H9 (cell line): Measurements from ENCODE around the gene MAPKAP1. TPM values are rescaled to one million over a fixed set of nuclear protein-coding genes. Genes with fewer than 3 reads are reported as not detected.

ENCODE experiments used
- DNase-seq: peaks from one replicate; pipeline ENCODE4 v3.0.0-alpha.2; 2017
- H2AFZ ChIP-seq: one replicate; pipeline ENCODE4 v1.6.1; 2013; ENCODE audit warnings: mild to moderate bottlenecking, low read length, control low read depth, moderate library complexity
- H2AK5ac ChIP-seq: 2 replicates; pipeline ENCODE4 v1.6.1; 2013; ENCODE audit warnings: low read length, control low read depth, mixed read lengths; ENCODE audit not compliant: insufficient read length
- H2BK120ac ChIP-seq: one replicate; pipeline ENCODE4 v1.6.1; 2013; ENCODE audit warnings: low read depth, mild to moderate bottlenecking, low read length, control low read depth, inconsistent platforms; ENCODE audit not compliant: poor library complexity, severe bottlenecking
- H2BK12ac ChIP-seq: 2 replicates; pipeline ENCODE4 v1.6.1; 2013; ENCODE audit warnings: low read length, control low read depth, mixed read lengths, low read depth; ENCODE audit not compliant: insufficient read length
- H2BK15ac ChIP-seq: 2 replicates; pipeline ENCODE4 v1.6.1; 2013; ENCODE audit warnings: low read depth, low read length, control low read depth
- H2BK20ac ChIP-seq: one replicate; pipeline ENCODE4 v1.6.1; 2013; ENCODE audit warnings: low read depth, mild to moderate bottlenecking, low read length, control low read depth, inconsistent platforms; ENCODE audit not compliant: poor library complexity, severe bottlenecking
- H2BK5ac ChIP-seq: 2 replicates; pipeline ENCODE4 v1.6.1; 2013; ENCODE audit warnings: low read length, control low read depth, mixed read lengths; ENCODE audit not compliant: insufficient read length
- H3K14ac ChIP-seq: 2 replicates; pipeline ENCODE4 v1.6.1; 2013; ENCODE audit warnings: low read length, control low read depth; ENCODE audit not compliant: insufficient read depth
- H3K18ac ChIP-seq: 2 replicates; pipeline ENCODE4 v1.6.1; 2013; ENCODE audit warnings: low read depth, mild to moderate bottlenecking, mixed read lengths, low read length, control low read depth; ENCODE audit not compliant: insufficient read length
- H3K23ac ChIP-seq: 2 replicates; pipeline ENCODE4 v1.6.1; 2013; ENCODE audit warnings: low read length, control low read depth, mixed read lengths, low read depth; ENCODE audit not compliant: insufficient read length
- H3K23me2 ChIP-seq: 2 replicates; pipeline ENCODE4 v1.6.1; 2013; ENCODE audit warnings: low read depth, mild to moderate bottlenecking, mixed read lengths, low read length, control low read depth; ENCODE audit not compliant: insufficient read length, poor library complexity, severe bottlenecking
- H3K27ac ChIP-seq: 2 replicates; pipeline ENCODE4 v1.5.1; 2013; ENCODE audit warnings: low read length, control low read depth, mixed read lengths, low read depth; ENCODE audit not compliant: insufficient read length
- H3K27me3 ChIP-seq: 2 replicates; pipeline ENCODE4 v1.6.1; 2013; ENCODE audit warnings: low read length, control low read depth, inconsistent platforms; ENCODE audit not compliant: insufficient read depth
- H3K4ac ChIP-seq: 2 replicates; pipeline ENCODE4 v1.6.1; 2013; ENCODE audit warnings: low read depth, mild to moderate bottlenecking, control low read depth, inconsistent platforms, low read length, moderate library complexity
- H3K4me1 ChIP-seq: 2 replicates; pipeline ENCODE4 v1.6.1; 2013; ENCODE audit warnings: low read length, control low read depth, inconsistent platforms; ENCODE audit not compliant: insufficient read depth
- H3K4me2 ChIP-seq: 2 replicates; pipeline ENCODE4 v1.6.1; 2013; ENCODE audit warnings: low read length, control low read depth, mixed read lengths; ENCODE audit not compliant: insufficient read length, insufficient read depth
- H3K56ac ChIP-seq: 2 replicates; pipeline ENCODE4 v1.6.1; 2013; ENCODE audit warnings: low read depth, mild to moderate bottlenecking, mixed read lengths, low read length, control low read depth; ENCODE audit not compliant: insufficient read length
- H3K79me1 ChIP-seq: 2 replicates; pipeline ENCODE4 v1.6.1; 2013; ENCODE audit warnings: low read depth, mild to moderate bottlenecking, moderate library complexity, low read length, control low read depth, inconsistent platforms; ENCODE audit not compliant: insufficient read depth, poor library complexity, severe bottlenecking
- H3K79me2 ChIP-seq: 2 replicates; pipeline ENCODE4 v1.6.1; 2013; ENCODE audit warnings: low read length, control low read depth, inconsistent platforms; ENCODE audit not compliant: insufficient read depth
- H3K9ac ChIP-seq: 2 replicates; pipeline ENCODE4 v1.6.1; 2013; ENCODE audit warnings: low read length, control low read depth, mixed read lengths; ENCODE audit not compliant: insufficient read length; ENCODE audit errors: extremely low read depth
- H3K9me3 ChIP-seq: one replicate; pipeline ENCODE4 v1.6.1; 2013; ENCODE audit warnings: low read depth, low read length, inconsistent platforms; ENCODE audit not compliant: control insufficient read depth
- H3T11ph ChIP-seq: one replicate; pipeline ENCODE4 v1.6.1; 2013; ENCODE audit warnings: mild to moderate bottlenecking, low read length, control low read depth, inconsistent platforms
- H4K20me1 ChIP-seq: one replicate; pipeline ENCODE4 v1.6.1; 2013; ENCODE audit not compliant: control insufficient read depth, insufficient read length, insufficient read depth
- H4K5ac ChIP-seq: 2 replicates; pipeline ENCODE4 v1.6.1; 2013; ENCODE audit warnings: low read depth, mild to moderate bottlenecking, mixed read lengths, low read length, control low read depth; ENCODE audit not compliant: insufficient read length
- H4K8ac ChIP-seq: replicated peaks from 2 replicates; pipeline ENCODE4 v1.6.1; 2013; ENCODE audit warnings: low read length, control low read depth, mixed read lengths, low read depth; ENCODE audit not compliant: insufficient read length
- H4K91ac ChIP-seq: 2 replicates; pipeline ENCODE4 v1.6.1; 2013; ENCODE audit warnings: low read depth, mild to moderate bottlenecking, moderate library complexity, mixed read lengths, low read length, control low read depth; ENCODE audit not compliant: insufficient read length
- H3K27ac Mint-ChIP-seq, 3 experiments: 2 replicates in 2 of 3; 3 replicates in 1 of 3; pipeline ENCODE4 v1.8.0; 2020 to 2021; ENCODE audit warnings: mixed read lengths in 3 of 3, mild to moderate bottlenecking in 1 of 3, moderate library complexity in 1 of 3
- H3K27me3 Mint-ChIP-seq: 2 replicates; pipeline ENCODE4 v1.8.0; 2021; ENCODE audit warnings: low read depth, mild to moderate bottlenecking, moderate library complexity, mixed read lengths
- H3K36me3 Mint-ChIP-seq, 3 experiments: 2 replicates in 2 of 3; 3 replicates in 1 of 3; pipeline ENCODE4 v1.8.0; 2020 to 2021; ENCODE audit warnings: low read depth in 3 of 3, mixed read lengths in 3 of 3; ENCODE audit not compliant: insufficient read depth in 1 of 3
- H3K4me1 Mint-ChIP-seq, 2 experiments: 2 replicates each; pipeline ENCODE4 v1.8.0; 2020; ENCODE audit warnings: mixed read lengths in 2 of 2
- H3K4me3 Mint-ChIP-seq, 2 experiments: 2 replicates in 1 of 2; 3 replicates in 1 of 2; pipeline ENCODE4 v1.8.0; 2020 to 2021; ENCODE audit warnings: mild to moderate bottlenecking in 2 of 2, mixed read lengths in 2 of 2, moderate library complexity in 1 of 2
- H3K9me3 Mint-ChIP-seq, 2 experiments: 2 replicates in 1 of 2; 3 replicates in 1 of 2; pipeline ENCODE4 v1.8.0; 2020; ENCODE audit warnings: mild to moderate bottlenecking in 2 of 2, mixed read lengths in 2 of 2, moderate library complexity in 1 of 2
- WGBS: extraction: QIAGEN DNeasy Blood & Tissue Kit; methylation state at CpG from one replicate; pipeline ENCODE4 v1.1.7; 2013; ENCODE audit warnings: missing lambda C conversion rate, low lambda C conversion rate, mixed read lengths; ENCODE audit not compliant: insufficient read length; ENCODE audit errors: extremely low coverage; 5-methylcytosine and 5-hydroxymethylcytosine counted together
- total RNA-seq: library from RNA; stranded (reverse); gene quantifications from 2 replicates; pipeline ENCODE4 v1.2.1, GENCODE V29; 2021
- TF ChIP-seq, protein P1 (sequence below): fragments of 200-600 bp; sonication (generic); conservative IDR thresholded peaks from 3 replicates; pipeline ENCODE4 v1.8.0; 2021; ENCODE audit warnings: antibody characterized with exemption, mild to moderate bottlenecking

MAPKAP1 gene
- total RNA-seq, 1 experiment from 2014 or later: 97.0 TPM

DNA sequence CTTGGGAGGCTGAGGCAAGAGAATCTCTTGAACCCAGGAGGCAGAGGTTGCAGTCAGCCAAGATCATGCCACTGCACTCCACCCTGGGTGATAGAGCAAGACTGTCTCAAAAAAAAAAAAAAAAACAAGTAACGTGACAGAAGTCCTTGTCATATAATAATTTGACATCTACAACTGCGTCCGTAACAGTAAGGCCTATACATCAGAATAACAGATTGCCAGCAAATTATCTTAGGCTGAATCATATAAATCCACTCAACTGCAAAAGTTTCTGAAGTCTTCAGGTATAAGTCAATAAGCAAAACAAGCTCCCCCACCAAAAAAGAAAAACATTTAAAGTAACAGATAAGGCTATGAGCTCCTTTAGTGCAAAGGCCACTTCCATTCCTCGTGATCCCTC, 3.3 kb downstream of the MAPKAP1 start:
- H3K4me3 Mint-ChIP-seq: no peak overlapping the region
- peaks cover 8% of the 10 kb centered on the region for H3K23me2 ChIP-seq
- no peak overlapping the region for H4K5ac ChIP-seq
- no peaks in the 10 kb centered on the region for H3K27me3 Mint-ChIP-seq
- no peak overlapping the region for H4K8ac ChIP-seq
- peaks cover 38 to 46% of the 10 kb centered on the region in 2 experiments for H3K4me1 Mint-ChIP-seq
- no peak overlapping the region for H3K9ac ChIP-seq
- no CpG with 5 or more reads among the region's 4 CpGs for WGBS
- no peak overlapping the region for H3K4ac ChIP-seq
- peaks cover 3% of the 10 kb centered on the region; the same call in 1 of the 2 replicates for H3K4me1 ChIP-seq
- TF ChIP-seq, protein P1, sequence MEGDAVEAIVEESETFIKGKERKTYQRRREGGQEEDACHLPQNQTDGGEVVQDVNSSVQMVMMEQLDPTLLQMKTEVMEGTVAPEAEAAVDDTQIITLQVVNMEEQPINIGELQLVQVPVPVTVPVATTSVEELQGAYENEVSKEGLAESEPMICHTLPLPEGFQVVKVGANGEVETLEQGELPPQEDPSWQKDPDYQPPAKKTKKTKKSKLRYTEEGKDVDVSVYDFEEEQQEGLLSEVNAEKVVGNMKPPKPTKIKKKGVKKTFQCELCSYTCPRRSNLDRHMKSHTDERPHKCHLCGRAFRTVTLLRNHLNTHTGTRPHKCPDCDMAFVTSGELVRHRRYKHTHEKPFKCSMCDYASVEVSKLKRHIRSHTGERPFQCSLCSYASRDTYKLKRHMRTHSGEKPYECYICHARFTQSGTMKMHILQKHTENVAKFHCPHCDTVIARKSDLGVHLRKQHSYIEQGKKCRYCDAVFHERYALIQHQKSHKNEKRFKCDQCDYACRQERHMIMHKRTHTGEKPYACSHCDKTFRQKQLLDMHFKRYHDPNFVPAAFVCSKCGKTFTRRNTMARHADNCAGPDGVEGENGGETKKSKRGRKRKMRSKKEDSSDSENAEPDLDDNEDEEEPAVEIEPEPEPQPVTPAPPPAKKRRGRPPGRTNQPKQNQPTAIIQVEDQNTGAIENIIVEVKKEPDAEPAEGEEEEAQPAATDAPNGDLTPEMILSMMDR: no peak
- no peak overlapping the region for H3K18ac ChIP-seq
- H3K36me3 Mint-ChIP-seq: no peaks in the 10 kb centered on the region
- peak overlapping the region; percentile 12 to 69 (median 57); a peak in 6 of 7 replicates for H3K27ac Mint-ChIP-seq
- H2AFZ ChIP-seq: no peak overlapping the region
- H4K91ac ChIP-seq: no peak overlapping the region
- H3K9me3 ChIP-seq: no peaks in the 10 kb centered on the region
- H3K56ac ChIP-seq: no peak overlapping the region
- no peak overlapping the region for H2BK120ac ChIP-seq
- H3T11ph ChIP-seq: no peak overlapping the region
- H3K79me1 ChIP-seq: peaks cover 13% of the 10 kb centered on the region
- no peak overlapping the region for H2AK5ac ChIP-seq
- H3K79me2 ChIP-seq: peaks cover 37% of the 10 kb centered on the region; the same call in 1 of the 2 replicates
- H3K23ac ChIP-seq: no peak overlapping the region
- H3K27ac ChIP-seq: no peak overlapping the region
- H2BK12ac ChIP-seq: no peak overlapping the region
- no peak overlapping the region for H2BK15ac ChIP-seq
- no peak overlapping the region for H2BK5ac ChIP-seq
- no peak for DNase-seq
- H2BK20ac ChIP-seq: no peak overlapping the region
- H3K9me3 Mint-ChIP-seq: no peaks in the 10 kb centered on the region
- H3K27me3 ChIP-seq: no peaks in the 10 kb centered on the region
- H3K14ac ChIP-seq: no peak overlapping the region
- no peak overlapping the region for H3K4me2 ChIP-seq
- no peaks in the 10 kb centered on the region for H4K20me1 ChIP-seq
